ENCODE results near the gene FHIT.

Gene FHIT

DNA sequence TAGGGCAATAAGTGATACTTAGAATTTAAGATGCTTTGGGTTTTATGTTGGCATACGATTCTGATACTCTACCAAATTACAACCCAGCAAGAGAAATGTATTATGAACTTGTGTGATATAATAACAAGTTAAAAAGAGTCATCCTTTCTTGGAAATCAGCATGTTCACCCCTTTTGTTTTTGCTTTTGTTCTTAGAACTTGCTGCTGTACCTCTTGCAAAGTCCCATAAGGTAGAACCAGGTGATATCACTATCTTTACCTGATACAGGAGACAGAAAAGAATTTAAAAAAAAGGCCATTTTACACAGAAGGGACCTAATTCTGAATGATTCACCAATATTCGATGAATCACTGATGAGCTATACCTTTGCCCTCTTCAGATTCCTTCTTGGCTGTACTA, 810.4 kb downstream of the FHIT start:
- no peak for DNase-seq

DNA sequence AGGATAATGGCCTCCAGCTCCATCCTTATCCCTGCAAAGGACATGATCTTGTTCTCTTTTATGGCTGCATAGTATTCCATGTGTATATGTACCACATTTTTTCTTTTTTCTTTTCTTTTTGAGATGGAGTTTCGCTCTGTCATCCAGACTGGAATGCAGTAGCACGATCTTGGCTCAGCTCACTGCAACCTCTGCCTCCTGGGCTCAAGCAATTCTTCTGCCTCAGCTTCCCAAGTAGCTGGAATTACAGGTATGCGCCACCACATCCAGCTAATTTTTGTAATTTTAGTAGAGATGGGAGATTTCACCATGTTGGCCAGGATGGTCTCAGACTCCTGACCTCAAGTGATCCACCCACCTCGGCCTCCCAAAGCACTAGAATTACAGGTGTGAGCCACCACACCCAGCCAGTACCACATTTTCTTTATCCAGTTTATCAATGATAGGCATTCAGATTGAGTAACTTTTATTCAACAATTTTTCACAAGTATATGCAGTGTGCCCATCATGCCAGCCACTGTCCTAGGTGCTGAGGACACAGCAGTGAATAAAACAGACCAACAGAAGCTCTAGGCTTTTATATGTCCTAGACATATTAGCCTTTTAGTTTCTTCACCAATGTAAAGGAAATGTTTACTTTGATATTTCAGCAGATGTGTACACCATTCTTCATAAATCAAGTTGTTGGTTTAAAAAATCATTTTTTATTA, 815.2 kb downstream of the FHIT start:
- DNase-seq: no peak

DNA sequence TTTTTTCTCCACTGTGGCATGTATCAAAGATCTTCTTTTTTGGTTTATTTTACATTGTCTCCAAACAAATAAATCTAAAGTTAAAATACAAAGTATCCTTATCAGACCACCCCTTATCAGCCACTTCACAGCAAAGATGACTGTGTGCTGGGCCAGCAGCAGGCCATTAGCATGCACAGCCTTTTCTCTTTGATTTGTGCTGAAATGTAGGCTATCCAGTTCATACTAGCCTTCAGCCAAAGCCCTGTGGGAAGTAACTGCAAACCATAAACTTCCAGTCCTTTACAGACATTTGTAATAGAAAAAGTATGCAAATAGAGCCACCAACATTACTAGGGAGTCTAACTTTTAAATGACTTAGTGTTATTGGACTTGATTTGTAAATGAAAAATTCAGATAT, 816.3 kb downstream of the FHIT start:
- DNase-seq: no peak

DNA sequence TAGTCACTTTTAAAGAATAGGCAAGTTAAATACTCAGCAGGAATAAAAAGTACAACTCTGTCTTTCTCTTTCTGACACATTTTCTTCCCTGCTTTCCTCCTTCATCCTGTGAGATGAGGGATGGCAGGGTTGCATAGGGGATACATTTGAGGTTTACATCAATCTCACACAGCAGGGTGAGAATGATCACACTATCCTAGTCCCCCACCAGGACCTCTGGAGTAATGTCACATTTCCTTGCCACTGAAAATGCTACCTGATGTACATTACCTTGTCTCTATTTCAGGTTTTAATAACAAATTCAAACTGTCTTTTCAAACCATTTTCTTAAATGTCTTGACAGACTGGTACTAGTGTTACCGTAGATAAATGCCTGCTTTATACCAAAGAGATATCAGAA, 816.9 kb downstream of the FHIT start:
- DNase-seq: no peak

GRCh38 chr3:60431599-60431958, 819.7 kb downstream of the FHIT start:
- no peak for DNase-seq

DNA sequence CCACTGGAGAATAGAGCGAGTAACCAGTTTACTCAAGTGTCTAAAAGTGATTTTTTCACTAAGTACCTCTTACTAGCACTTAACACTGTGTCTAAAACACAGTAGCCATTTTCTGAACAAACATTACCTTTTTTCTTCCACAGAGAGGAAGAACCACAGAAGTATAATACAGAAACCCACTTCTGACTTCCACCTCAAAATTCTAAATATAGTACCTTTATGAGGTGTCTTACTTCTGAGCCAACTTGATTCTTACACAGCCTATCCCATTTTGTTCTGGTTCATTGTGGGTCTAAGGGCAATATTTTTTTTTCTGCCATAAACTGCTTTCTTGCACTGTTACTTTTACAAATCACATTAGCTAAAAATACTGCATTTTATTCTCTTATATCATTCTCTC, 821.0 kb downstream of the FHIT start:
- DNase-seq: no peak

DNA sequence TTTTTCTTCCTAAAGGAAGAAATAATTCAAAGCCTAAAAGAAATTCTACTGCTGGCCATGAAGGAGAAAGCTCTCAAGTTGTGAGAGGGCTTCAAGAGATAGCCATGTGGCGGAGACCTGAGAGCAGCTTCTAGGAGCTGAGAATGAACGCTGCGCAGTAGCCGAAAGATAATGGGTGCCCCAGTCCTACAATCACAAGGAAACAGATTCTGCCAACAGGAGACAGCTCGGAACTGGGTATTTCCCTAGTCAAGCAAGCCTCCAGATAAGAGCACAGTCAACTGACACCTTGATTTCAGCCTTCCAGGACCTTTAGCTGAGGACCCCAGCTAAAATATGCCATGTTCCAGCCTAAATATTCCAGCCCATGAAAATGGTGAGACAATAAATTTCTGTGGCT, 824.1 kb downstream of the FHIT start:
- DNase-seq: no peak

DNA sequence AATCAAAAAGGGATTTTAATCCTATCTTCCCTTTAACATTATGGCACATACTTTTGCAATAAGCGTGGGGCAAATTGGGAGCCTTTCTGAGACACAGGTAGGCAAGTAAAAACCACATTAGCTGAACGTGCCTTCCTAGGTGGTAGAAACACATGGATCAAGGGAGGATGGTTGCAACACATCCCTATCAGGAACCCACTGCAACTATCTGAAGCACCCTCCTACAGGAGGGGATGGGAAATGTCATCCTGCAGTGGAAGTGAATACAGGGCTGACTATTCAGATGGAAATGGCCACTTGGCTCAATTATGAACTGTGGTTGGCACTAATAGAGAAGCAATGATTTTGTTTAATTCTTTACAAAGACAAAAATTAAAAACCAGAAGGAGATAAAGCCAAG, 826.3 kb downstream of the FHIT start:
- DNase-seq: no peak

DNA sequence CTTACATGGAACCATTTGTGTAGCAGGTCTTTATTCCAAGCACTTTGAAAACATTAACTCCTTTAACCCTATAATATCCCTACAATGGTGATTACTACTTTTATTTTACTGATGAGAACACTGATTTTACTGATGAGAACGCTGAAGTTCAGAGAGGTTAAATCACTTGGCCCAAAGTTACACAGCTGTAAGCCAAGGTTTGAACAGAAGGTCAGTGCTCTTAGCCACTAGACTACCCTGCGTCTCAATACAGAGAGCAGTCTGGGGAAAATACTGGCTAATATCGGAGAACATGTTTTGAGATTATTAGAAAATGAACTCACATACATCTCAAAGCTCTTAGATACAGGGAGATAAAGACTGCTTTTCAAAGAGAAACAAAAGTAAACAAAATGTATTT, 827.2 kb downstream of the FHIT start:
- no peak for DNase-seq

DNA sequence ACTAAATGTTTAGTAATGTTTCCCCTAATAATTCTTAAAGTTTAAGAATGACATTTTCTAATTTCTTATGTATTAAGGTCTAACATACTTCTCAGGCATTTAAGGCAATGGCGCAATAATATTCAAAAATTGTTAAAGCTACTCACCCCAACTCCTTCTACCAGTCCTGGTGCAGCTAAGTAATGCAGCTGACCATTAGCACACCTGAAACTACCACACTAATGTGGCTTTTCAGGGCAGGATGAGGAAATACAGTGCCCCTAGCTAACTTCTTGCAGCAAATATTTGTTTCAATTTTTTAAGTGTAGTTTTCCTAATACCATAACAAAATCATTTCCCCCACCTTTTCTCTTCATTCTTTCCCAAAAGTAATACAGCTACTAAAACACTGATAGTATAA, 827.7 kb downstream of the FHIT start:
- no peak for DNase-seq

DNA sequence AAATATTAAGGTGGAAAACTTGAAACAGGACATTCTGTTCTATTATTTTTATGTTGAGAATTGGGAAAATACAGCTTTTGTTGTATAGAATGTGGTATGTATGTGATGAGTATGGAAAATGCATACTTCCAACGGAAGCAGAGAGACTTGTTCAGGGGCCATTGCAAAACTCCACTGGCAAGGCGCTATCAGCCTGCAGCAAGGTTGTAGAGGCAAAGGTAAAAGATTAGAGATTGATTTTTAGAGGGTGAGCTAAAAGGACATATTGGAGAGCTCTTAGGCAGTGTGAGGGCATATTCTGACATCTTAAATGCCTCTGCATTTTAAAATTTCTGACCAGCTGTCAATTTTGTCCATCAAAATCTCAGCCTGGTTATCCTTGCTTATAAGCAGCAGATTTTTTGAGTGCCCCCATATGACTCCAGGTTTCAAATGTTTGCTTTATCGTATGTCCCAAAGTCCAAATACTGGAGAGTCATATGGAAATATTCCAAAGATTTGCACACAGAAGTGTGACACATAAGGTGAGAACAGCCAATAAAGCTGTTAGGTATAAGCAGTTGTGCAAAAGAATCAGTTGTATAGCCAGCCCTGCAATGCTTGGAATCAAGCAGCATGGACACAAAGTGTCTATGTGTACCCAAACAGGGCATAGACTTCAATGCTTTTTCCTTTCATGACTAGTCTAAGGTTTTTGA, 829.4 kb downstream of the FHIT start:
- DNase-seq: no peak

GRCh38 chr3:60417576-60417975, 833.7 kb downstream of the FHIT start:
- no peak for DNase-seq

- DNase-seq: no peak
Measured at GRCh38 chr3:60414011-60414410, 837.2 kb downstream of the FHIT start.

DNA sequence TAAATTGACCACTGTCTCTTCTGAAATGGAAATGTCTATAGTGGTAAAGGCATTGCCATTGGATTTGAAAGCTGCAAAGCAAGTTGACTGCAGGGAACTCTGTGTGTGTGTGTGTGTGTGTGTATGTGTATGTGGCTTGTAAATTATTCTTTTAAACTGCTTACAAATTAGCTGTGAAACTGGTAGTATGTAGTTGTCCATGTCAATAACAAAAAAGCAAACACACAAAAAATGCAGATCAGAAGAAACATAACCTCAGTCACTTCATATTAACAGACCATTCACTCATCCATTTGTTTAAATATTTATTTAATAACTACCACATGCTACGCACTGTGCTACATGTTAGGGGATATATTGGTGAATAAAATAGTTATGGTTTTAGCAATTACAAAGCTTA, 837.7 kb downstream of the FHIT start:
- no peak for DNase-seq

- no peak for DNase-seq
Measured at GRCh38 chr3:60403866-60404265, 847.4 kb downstream of the FHIT start.

DNA sequence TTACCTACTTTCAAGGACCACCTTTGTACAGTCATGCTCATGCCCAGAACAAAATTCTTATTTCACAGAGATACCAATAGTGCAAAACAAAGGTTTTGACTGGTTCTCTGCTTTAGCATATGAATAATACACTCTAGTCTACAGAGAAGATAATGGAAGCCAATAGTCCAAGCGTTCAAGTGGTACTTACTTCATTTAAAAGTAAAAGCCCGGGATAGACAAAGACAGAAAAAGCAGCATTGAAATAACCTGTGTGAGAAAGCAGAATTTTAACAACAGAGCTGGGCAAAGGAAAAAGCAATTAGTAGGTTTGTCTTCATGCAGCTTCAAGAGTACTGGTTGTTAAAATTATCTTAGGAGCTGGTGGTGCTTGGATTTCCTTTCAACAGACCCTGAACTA, 848.3 kb downstream of the FHIT start:
- DNase-seq: no peak

DNA sequence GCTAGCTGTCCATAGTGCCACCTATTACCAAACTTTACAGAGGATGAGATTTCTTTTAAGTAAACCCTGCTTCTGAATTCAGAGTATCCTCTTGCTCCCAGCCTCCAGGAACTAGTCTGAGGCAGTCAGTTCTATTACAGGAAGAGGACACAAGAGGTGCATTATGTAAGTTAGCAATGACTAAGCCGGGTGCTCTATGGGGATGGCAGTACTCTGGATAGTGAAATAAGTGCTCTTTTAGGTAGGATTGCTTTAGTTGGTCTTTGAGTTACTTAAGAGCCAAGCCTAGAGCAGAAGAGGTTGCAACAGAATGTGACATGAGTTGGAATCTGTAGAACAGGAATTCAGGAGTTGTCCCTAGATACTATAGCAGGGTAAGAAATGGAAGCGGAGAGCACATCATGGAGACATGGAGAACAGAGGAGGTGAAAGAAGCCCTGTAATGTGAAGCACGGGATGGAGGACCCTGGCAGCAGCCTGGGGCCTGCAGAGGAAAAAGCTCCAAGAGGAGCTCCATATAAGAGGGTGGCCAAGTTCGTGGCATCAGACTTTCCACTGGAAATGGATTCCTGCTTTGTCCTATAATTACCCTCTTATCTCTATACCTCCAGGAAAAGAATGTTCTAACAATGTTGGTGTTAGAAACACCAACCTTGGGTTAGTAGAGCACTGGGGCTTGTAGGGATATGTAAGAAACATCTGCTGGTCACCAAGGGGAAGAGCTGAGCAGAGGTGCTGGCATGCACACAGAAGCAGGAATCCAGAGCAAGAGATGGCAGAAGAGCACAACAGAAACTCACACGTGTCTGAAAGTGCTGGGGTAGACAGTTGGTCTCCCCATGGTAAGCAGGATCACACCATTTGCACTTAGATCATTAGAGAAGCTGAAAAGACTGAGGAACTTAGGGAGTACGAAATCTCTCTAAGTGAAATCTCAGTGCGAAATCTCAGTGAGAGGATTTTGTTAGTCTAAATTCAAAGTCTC, 851.1 kb downstream of the FHIT start:
- no peak for DNase-seq

DNA sequence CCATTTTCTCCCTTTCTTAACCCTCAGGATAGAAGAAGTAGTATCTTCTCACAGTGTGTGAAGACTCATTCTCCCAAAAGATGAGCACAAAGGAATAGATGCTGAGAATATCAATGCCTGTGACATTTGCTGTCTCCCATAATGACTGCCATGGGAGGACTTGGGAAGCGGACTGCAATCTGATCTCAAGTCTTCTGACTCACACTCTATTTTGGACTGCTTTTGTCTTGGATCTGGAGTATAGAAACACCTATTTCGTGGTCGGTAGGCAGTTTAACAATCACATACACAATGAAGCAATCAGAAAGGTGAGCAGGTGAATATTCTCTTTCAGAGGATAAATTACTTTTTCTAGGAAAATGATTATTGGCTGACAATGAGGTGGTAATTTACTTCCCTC, 852.0 kb downstream of the FHIT start:
- DNase-seq: no peak

GRCh38 chr3:60395173-60395762, 856.0 kb downstream of the FHIT start:
- no peak for DNase-seq

- DNase-seq: no peak
Measured at GRCh38 chr3:60393946-60394345, 857.3 kb downstream of the FHIT start.

- no peak for DNase-seq
Measured at GRCh38 chr3:60392501-60392900, 858.8 kb downstream of the FHIT start.

GRCh38 chr3:60391292-60391691, 860.0 kb downstream of the FHIT start:
- no peak for DNase-seq

DNA sequence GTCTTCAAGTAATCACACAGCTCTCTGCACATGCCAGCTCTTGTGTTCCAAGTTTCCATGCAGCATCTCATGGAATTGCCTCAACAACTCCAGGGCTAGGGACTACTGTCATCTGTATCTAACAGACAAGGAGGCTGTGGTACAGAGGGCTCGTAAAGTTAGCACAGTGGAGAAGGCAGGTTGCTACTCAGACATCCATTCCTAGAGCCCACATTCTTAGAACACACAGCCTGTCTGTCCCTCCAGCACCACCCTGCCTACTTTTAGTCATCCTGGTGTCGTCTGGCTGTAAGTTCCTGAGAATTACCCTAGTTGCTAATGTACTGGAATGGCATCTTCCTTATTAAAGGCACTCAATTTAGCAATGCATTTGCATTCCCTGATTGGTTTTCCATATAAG, 862.5 kb downstream of the FHIT start:
- no peak for DNase-seq

Measured in activated CD4-positive, CD25-positive, alpha-beta regulatory T cell (primary cell).